Right atrium auricular region (tissue), 2 donors: ENCODE data around the gene PXMP4. TPM values are rescaled to one million over a fixed set of nuclear protein-coding genes. Genes with fewer than 3 reads are reported as not detected.
A peak's percentile ranks its signal among the peaks of the same experiment; 100 is the strongest.

Experiments
- DNase-seq: peaks from one replicate; pipeline ENCODE4 v3.0.0-alpha.2; 2019; ENCODE audit warnings: low spot score
- H3K27ac ChIP-seq, 2 donors: fragments of 200-600 bp; sonication (generic); 1 replicate in 1 of 2; 2 replicates in 1 of 2; pipeline ENCODE4 v1.5.1; 2016 to 2019
- H3K27me3 ChIP-seq, 2 donors: fragments of 200-600 bp; sonication (generic); one replicate each; pipeline versions ENCODE4 v1.5.1 to v1.6.0; 2017 to 2019
- H3K36me3 ChIP-seq: fragments of 200-600 bp; sonication (generic); one replicate; pipeline ENCODE4 v1.5.1; 2016
- H3K4me1 ChIP-seq, 2 donors: fragments of 200-600 bp; sonication (generic); one replicate each; pipeline versions ENCODE4 v1.5.1 to v1.6.0; 2017 to 2019
- H3K4me3 ChIP-seq, 2 donors: fragments of 200-600 bp; sonication (generic); 1 replicate in 1 of 2; 2 replicates in 1 of 2; pipeline ENCODE4 v1.5.1; 2017 to 2019; ENCODE audit warnings: mild to moderate bottlenecking in 1 of 2, moderate library complexity in 1 of 2
- H3K9me3 ChIP-seq, 2 donors: fragments of 200-600 bp; sonication (generic); one replicate each; pipeline ENCODE4 v1.5.1; 2019
- total RNA-seq, 2 donors: library from RNA; depleted of rRNA; stranded (reverse); fragments of >200 nt; gene quantifications; one replicate each; pipeline ENCODE4 v1.1.0, GENCODE V29; 2016
- TF ChIP-seq, protein P1 (sequence below), 2 donors: fragments of 200-600 bp; sonication (generic); IDR thresholded peaks; one replicate each; pipeline ENCODE4 v1.5.1; 2019; ENCODE audit warnings: antibody characterized with exemption in 2 of 2

The PXMP4 gene
- total RNA-seq, 2 donors from 2014 or later = 4.5 to 9.8 TPM

DNA sequence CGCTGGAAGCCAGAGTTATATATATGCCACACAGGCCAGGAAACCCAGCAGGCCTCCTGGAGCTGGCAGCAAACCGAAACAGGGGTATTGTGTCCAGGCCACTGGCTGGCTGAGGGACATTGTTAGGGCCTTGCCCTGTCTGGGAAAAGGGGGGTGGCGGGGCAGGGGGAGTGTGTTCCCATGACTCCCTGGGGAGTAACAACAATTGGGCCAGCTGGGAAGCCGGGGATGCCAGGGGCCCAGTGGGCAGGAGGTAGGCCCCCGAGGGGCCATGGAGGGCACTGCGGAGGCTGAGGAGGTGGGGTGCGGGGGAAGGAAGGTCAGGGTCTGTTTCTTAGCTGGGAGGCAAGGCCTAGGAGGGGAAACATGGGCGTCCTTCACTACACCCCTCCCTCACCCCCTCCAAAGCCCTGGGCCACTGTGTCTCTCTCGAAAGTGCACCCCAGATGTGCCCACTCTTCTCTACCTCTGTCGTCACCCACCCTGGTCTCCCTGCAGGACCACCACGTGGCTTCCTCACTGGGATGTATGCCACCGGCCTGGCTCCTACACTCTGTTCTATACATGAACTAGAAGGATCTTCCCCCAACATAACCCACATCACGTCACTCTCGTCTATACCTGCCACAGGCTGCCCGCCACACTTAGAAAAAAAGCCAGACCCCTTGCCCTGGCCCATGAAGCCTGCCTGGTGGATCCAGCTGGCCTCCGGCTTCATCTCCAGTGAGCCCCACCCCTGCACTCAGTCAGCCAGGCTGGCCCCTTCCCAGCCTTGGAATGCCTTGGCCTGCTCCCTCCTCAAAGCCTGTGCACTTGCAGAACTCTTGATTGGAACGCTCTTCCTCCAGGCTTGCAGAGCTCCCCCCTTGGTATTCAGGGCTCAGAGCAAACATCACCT, 26.1 kb downstream of the PXMP4 start:
- Histone ChIP-seq H3K9me3 (no peaks in the 10 kb centered on the region), H3K27ac (peak overlapping the region; percentile 35), H3K4me3 (no peak overlapping the region), H3K4me1 (peaks cover 0 to 19% of the 10 kb centered on the region in 2 donors), H3K36me3 (no peaks in the 10 kb centered on the region), H3K27me3 (no peaks in the 10 kb centered on the region)
- TF ChIP-seq, protein P1, sequence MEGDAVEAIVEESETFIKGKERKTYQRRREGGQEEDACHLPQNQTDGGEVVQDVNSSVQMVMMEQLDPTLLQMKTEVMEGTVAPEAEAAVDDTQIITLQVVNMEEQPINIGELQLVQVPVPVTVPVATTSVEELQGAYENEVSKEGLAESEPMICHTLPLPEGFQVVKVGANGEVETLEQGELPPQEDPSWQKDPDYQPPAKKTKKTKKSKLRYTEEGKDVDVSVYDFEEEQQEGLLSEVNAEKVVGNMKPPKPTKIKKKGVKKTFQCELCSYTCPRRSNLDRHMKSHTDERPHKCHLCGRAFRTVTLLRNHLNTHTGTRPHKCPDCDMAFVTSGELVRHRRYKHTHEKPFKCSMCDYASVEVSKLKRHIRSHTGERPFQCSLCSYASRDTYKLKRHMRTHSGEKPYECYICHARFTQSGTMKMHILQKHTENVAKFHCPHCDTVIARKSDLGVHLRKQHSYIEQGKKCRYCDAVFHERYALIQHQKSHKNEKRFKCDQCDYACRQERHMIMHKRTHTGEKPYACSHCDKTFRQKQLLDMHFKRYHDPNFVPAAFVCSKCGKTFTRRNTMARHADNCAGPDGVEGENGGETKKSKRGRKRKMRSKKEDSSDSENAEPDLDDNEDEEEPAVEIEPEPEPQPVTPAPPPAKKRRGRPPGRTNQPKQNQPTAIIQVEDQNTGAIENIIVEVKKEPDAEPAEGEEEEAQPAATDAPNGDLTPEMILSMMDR (IDR thresholded peaks at IDR 0.05) = no peak
- DNase-seq = peak; percentile 75

DNA sequence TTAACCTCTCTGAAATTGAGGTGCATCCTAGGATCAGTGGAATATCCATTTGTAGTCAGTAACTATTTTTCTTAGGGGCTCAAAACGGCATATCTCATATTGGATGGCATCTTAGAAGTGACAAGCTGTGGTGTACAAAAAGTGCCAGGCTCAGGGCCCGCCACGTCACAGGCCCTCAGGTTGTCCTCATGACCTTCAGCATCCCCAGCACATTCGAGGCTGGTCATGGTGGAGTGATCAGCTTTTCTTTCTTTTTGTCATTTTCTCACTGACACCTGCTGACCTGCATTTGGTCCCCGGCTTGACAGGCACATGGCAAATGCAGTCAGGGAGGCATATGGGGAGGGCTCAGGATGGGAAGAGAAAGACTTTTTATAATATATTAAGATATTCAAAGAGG, 26.8 kb downstream of the PXMP4 start:
- Histone ChIP-seq H3K27ac (peak overlapping the region in 1 of 2 donors; percentile 35), H3K36me3 (no peaks in the 10 kb centered on the region), H3K4me1 (peaks cover 0 to 23% of the 10 kb centered on the region in 2 donors), H3K27me3 (no peaks in the 10 kb centered on the region), H3K4me3 (no peak overlapping the region), H3K9me3 (no peaks in the 10 kb centered on the region)
- TF ChIP-seq, protein P1 (IDR thresholded peaks at IDR 0.05) = no peak
- no peak for DNase-seq

DNA sequence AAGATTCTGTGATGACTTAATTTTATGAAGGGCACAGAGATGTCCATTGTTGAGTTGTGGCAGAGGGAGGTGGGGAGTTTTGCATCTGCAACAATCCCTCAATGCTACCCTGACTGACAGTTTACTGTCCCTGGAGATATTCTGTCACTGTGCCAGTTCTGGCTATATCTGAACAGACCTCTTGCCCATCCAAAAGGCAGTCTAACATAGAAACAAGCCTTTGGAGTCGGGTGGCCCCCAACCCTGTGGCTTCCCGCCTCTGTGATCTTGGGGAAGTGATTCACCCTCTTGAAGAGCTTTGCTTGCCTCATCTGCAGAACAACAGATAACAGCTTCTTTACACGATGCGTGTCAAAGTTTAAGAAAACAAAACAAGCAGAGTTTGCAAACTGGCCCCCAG, 30.1 kb downstream of the PXMP4 start:
- Histone ChIP-seq H3K27me3 (no peaks in the 10 kb centered on the region), H3K9me3 (no peaks in the 10 kb centered on the region), H3K4me1 (peaks cover 0 to 37% of the 10 kb centered on the region in 2 donors), H3K4me3 (no peak overlapping the region), H3K27ac (no peak overlapping the region), H3K36me3 (no peaks in the 10 kb centered on the region)
- no peak for DNase-seq
- TF ChIP-seq, protein P1 (IDR thresholded peaks at IDR 0.05) = no peak

DNA sequence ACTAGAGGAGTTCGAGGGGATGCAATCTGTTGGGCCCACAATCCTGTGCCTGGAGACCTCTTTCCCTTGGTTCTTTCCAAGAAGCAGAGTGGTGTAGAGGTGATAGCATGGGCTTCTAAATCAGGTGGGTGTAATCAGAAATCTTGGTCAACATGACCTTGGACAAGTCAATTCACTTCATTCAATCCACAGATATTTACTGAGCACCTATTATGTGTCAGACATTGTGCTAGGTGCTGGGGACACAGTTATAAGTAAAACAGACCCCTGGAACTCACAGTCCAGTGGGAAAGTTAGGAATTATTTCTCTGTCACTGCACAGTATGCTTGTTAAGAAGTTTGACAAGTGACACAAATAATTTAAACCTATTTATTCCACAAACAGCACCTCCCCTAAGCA, 30.6 kb downstream of the PXMP4 start:
- no peak overlapping the region for H3K27ac ChIP-seq
- no peaks in the 10 kb centered on the region for H3K9me3 ChIP-seq
- no peaks in the 10 kb centered on the region for H3K36me3 ChIP-seq
- DNase-seq = no peak
- H3K4me3 ChIP-seq = no peak overlapping the region
- TF ChIP-seq, protein P1 (IDR thresholded peaks at IDR 0.05) = no peak
- no peaks in the 10 kb centered on the region for H3K27me3 ChIP-seq
- H3K4me1 ChIP-seq = peaks cover 0 to 42% of the 10 kb centered on the region in 2 donors

DNA sequence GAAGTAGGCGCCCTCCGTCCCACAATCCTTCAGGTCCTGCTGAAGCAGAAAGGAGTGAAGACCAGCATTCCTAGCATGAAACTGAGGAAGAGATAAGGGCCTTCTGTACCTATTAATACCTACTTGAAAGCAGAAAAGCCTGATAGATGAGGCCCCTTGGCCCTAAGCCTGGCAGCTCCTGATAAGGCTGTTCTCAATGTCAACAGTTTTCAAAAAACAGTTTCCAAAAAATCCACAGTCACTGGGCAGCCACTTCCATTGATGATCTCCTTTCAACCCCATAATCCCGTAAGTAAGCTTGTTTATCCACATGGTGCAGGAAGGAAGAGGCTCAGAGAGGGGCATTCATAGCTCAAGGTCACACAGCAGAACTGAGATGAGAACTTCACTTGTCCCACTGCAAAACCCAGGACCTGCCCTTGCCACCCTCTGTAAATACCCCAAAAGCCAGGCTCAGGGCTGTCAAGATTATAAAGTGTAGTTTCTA, 31.1 kb downstream of the PXMP4 start:
- DNase-seq = no peak
- Histone ChIP-seq H3K27me3 (no peaks in the 10 kb centered on the region), H3K36me3 (no peaks in the 10 kb centered on the region), H3K9me3 (no peaks in the 10 kb centered on the region), H3K4me1 (peaks cover 0 to 44% of the 10 kb centered on the region in 2 donors), H3K4me3 (no peak overlapping the region), H3K27ac (no peak overlapping the region)
- TF ChIP-seq, protein P1 (IDR thresholded peaks at IDR 0.05) = no peak
